ENCODE results near the gene RFX3.

DNA sequence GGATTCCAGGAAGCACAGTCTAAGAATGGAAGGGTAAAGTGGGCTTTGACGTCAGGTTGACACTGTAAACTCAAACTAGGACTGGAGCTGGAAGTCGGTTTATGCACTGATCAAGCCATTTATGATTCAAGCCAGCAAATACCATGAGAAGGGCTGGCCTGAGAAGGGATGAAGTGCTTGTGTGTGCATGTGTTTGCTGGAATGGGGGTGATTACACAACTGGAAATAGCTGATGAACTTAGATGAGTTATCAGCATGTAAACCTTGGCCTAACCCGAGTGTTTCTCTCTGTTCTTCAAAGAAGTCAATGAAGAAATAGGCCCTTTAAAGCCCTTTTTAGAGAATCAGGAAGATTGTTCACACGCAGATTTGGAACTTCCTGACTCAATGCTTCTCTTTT, 287.6 kb downstream of the RFX3 start:
- TF ChIP-seq CTCF (conservative IDR thresholded peaks at IDR 0.05 in 1 of 2, IDR thresholded peaks at IDR 0.05 in 1 of 2; ENCODE audit: low read depth in 1 of 2, low read length in 2 of 2) (no peak), EZH2 (IDR thresholded peaks at IDR 0.05; ENCODE audit: low read length, missing control alignments) (no peak)
